HG03196 (cell line): ENCODE measurements around the gene GPR37.

ENCODE experiments used
- ATAC-seq: cut with Tn5 transposase; IDR thresholded peaks from one replicate; pipeline ENCODE4 v1.9.1; 2021; ENCODE audit not compliant: unreplicated experiment

GPR37 gene

DNA sequence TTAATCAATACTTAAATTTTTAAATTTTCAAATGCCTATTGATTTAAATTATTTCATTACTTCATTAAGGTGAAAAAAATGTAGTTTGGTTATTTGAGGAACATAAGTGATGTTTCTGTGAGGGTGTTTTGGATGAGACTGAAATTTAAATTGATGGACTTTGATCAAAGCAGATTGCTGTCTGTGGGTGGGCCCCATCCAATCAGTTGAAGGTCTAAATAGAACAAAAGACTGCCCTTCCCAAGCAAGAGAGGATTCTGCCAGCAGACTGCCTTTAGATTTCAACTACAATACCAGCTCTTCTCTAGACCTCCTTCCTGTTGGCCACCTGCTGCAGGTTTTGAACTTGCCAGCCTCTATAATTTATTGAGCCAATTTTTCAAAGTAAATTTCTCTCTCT is 14.5 kb upstream of the GPR37 start:
- no peak for ATAC-seq

DNA sequence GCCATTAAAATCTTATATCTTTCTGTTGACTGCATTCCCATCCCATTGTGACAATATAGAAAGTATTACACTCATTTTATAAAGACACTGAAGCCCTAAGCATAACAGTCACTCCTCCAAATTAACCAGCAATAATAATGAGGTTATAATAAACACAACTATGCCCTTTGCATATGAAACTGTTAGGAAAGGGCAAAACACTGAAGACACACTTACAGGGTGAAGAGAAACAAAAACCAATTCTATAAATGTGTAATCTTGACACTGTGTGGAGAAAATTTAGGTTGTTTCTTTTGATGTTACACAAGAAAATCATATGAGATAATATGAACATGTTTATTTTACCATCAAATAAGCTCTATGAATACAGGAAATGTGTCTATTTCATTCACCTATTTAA is 14.0 kb upstream of the GPR37 start:
- ATAC-seq: no peak

DNA sequence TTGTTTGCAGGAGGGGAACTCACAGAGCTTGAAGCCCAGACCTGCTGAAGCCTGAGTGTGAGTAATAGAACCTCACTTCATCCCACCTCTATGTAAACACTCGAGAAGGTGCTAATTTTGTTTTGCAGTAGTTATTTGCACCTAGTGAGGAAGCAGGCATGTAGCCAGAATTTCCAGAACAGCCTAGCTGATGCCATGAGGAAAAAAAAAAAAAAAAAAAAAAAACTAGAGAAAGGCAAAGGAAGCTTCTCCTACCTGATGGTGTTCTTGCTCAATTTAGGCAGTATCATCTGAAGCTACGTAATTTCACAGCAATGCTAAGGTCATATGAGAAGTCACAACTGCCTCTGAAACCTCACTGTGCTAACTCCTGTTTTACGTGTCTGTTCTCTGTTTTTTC is 13.6 kb upstream of the GPR37 start:
- no peak for ATAC-seq

DNA sequence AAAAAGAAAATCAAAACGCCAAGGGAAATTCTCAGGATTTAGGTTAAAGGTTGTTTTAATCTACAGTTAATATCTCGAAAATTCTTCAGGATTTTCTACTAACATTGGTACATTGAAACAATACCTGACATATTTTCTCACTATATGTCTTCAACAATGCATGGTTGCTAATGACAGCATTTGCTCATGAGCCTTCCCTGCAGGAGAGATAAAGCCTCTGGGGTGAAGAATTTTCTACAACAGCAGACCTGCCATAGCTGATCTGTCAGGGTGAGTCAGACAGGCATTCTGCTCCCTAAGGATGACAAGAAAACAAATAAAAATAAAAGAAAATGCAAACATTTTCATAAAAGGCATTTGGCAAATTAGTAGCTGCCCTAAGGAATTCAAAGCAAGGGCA is 11.7 kb upstream of the GPR37 start:
- no peak for ATAC-seq

DNA sequence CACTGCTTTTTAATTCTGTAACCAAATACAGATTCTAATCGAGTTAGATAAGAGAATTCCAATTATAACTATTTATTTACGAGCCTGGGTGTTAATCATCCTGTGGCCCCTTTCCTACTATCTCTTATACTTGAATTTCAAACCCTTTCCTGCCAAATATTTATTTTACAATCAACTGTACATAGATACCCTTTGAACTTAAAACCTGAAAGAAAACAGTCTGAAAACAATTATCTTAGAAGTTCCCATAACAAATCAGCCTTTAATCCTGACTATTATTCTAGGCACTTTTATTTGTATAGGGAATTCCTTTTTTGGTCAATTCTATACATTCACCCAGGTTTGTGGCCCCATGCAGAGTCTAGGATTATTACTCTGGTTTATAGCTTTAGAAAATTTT is 10.6 kb upstream of the GPR37 start:
- no peak for ATAC-seq

DNA sequence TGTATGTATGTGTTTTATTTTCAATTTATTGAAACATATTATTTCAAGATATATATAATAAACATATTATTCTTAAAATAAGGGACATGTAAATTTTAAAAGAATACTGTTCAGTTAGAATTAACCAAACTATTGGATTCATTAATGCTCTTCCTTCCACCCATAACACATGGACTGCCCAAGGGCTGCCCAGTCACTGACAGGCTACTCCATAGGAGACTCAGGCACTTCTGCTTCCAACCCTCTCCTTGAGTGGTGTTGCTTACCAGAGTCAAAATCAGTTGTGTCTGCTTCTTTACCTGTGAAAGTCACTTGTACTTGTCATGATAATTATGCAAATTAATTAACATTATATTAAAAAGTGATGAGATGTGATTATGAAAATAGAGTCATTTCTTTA is 9.8 kb upstream of the GPR37 start:
- ATAC-seq: no peak

DNA sequence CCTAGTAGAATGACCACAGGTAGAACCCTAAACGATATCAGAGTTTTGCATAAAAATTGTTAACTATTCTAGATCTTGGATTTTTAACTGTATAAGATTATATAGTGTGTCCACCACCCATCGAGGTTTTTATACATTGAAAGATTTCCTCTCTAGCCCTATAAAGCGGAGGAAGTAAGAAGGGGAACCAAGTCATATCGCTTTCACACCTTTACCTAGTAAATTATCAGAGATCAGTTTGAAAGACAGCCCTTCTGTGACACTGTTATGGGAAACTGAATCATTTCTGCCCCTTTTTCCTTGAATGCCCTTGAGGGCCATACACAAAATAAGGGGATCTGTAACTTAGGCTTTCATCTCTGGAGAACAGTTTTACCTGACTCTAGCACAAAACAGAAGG is 8.3 kb upstream of the GPR37 start:
- ATAC-seq: no peak

DNA sequence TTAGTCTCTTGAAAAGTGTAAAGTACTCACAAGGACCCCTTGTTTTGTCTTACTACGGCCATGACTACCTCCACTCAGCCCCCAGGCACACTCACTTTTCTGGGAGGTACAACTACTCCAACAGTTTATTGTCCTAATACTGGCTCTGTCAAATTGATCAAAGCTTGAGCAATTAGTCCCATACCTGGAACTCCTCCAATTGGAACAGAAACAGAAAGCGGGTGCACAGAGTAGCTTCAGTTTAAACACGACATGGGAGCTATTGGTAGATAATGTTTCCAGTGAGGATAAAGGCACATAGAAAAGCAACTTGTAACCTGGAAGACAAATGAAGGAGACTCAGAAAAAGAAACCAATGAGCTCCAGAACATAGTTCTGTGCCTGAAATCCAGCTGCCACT is 7.7 kb upstream of the GPR37 start:
- no peak for ATAC-seq

DNA sequence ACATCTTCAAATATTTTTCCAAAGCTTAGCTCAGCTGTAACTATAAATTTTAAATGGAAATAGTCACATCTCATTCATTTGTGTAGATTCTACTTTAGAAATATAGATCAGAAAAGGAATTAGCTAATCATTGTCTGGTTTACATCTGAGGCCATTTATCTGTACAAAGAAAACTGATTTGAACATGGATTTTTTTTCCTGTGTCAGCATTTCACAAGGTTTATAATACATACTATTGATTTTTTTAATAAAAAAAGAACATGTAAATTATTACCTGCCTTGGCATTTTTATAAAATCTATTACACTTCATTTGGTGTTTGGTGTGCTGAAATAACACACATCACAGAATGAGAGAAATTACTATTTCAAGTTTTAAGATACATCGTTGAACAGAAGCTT is 3.5 kb upstream of the GPR37 start:
- ATAC-seq: no peak

DNA sequence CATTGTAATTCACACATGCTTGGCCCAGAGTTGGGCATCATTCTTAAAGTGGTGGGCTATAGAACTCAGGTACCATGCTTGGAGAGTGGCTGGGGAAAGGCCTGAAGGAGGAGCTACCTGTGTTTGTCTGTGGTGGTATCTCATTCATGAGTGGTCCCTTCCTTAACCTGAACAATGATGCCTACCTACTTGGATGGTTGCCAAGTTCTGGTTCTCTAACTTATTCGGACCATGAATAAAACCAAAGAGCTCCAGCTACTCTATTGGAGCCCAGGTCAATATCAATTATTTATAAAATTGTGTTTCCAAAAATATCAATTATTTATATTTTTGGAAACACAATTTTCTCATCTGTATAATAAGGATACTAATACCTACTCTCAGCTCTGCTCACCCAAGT is 2.9 kb upstream of the GPR37 start:
- ATAC-seq: no peak

DNA sequence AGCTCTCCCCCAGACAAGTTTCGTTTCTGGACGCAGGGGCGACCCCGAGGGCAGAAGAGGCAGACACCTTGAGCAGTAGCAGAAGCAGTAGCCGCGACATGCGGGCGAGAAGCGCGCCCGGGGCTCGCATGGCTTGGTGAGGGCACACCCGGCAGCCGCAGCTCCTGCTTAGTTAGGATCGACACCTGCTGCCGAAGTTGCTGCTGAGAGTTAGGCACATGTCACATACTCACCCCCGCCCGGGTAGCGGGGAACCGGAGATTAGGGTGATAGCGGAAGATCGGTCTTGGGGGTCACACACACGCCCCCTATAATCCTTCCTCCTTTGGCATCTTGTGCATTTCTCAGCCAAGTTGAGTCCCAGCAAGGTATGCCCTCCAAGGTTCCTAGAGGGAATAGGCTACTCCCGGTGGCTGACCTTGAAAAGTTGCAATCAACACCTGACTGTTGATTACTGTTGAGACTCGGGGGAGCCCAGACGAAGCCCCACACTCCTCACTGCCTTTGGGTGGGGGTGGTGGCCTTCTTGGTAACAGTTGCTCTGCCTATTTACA is 668 bp downstream of the GPR37 start:
- ATAC-seq: no peak

DNA sequence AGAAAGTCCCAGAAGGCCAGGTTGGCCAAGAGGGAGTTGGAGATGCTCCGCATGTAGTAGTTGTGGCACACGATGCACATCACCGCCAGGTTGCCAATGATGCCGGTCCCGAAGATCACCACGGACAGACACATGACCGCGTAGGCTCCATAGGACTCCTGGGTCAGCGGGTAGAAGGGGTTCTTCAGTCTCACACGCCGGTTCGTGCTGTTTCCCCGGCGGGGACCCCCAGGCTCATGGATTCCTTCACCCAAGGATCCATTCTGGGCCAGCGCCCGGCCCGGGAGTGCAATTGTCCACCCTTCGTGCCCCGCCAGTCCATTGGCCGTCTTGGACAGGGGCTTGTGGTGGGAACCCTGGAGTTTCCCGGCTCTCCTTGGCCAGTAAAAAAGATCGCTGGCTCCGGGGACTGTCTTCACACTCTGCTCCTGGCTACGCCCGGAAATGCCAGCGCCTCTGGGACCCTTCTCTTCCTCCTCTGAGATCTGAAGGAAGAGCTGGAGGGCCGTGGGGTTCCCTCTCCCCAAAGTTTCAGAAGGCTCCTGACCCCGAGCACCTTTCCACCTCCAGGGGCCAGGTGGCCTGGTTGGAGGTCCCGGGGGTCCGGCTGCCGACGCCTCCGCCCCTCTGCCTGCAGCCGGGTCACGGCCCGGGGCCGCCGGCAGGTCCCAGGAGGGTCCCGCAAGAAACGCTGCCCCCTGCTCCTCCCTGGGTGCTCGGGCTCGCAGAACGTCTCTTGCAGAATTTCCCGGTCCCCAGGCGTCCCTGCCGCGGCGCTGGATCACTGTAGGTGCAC is 1.3 kb downstream of the GPR37 start:
- no peak for ATAC-seq

DNA sequence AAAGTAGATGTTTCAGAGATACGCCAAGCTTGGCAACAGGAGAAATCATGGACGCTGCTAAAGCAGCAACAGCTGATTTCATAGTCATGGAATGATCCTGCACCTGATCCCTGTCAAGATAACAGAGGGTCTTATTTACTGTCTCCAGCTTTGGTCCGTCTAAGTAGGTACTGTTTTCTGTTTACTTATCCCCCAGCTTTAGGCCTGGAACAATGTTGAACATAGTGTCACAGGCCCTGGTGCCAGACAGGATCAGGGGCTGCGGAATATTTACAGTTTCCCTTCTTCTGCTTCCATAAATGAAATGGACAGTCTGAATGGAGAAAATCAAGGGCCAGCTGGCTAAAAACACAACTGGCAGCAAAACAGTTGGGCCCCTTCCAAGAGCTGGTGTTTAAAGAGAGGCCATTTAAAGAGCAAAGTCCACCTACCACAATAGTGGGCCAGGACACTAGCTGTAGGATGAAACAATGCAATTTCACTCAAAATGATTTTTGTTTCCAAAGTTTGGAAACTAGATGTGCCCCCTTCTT is 2.9 kb downstream of the GPR37 start:
- ATAC-seq: no peak

DNA sequence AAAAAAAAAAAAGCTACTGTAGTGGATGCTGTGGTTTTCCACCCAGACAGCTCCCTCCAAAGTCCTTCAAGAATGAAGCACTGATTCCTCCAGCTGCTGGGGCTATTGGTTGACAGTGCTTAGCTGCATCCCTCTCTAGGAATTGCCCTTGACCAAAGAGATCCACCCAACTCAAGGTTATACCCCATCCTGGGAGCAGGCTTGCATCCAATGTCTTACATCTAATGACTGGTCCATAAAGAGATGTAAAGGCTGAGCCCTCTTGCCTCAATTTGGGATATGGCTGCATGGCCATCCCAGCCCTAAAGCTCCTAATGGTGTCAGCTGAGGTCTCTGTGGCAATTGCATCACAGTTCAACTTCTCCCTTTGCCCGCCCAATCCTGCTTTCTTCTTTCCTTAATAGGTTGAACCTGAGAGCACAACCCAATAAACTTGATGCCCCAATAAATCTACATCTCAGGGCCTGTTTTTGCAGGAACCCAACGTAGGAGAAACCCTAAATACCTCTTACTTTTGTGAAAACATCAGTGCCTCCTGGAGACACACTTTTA is 4.4 kb downstream of the GPR37 start:
- no peak for ATAC-seq

DNA sequence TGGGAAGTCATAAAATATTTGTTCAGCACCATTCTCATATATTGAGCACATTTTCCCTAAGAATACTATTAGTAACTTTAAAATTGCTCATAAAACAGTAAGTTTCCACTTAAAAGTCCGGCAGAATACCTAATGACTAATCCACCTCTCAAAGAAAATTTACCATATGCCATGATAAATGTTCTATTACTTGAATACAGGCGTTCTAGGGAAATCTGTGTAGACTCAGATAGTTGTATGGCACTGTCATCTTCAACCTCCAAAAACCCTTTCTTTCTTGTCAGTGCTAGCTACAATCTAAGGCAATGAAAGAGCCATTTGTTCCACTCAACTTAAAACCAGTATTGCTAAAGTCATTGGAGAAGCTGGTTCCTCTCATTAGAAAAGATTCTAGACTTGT is 7.3 kb downstream of the GPR37 start:
- no peak for ATAC-seq

DNA sequence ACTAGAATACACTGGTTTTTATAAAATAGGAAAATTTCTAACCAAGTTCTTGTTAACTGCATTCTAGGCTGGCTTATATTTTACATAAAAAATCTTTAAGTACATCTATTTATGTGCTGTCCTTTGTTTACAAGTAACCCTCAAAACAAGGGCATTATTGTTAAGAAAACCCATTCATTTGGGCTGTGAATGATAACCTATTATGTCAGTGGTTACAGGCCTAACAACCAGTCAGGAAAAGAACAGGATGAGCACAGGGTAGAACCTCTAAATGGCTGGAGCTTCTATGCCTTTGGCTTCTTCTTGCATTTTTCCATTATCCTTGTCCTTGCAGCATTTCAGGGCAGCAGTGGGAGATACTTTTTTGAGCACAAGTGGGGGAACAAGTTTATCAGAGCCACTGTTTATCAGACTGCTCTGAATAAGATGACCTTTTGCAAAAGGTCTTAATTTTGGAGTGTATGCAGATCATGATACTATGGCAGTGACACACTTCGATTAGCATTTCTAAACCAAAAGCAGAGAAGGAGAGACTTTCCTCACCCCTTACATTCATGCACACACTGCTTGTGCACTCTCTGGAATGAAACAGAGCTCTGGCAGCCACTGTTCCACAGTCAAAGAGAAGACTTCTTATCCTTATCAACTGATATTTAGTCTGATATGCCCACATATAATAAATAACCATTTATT is 10.9 kb downstream of the GPR37 start:
- ATAC-seq: no peak

DNA sequence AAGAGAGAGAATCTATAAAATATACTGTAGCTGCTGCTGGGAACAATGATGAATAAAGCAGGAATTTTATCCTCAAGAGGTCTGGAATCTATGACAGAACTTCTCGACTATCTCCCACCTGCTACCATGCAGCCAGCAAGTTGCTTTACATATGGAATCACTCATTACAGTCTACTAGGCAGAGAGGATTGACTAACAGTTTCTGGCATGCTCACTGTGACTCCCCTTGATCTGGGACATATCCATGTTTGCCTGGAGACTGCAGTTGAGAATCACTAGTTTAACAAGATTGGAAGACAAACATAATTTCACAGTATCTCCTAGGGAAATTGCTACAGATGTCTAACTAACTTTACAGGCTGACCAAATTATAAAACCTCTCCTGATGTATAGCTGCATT is 13.3 kb downstream of the GPR37 start:
- no peak for ATAC-seq

DNA sequence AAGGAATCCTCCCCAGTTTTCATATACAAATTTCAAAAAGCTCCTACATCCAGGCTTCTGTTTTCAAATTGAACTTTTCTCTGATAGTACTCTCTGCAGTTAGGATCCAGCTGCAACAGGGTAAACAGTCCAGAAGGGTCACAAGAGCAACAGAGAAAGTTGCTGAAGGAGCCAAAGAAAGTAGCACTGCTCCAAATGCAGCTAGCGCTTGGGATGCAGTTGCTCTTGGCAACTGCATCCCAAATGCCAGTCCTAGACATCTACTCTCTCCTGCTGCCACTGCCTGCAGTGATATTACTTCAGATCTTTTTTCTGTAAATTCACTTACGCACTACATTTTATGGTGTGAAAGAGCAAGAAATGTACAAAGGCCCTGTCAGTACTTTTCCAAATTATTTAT is 14.6 kb downstream of the GPR37 start:
- no peak for ATAC-seq

DNA sequence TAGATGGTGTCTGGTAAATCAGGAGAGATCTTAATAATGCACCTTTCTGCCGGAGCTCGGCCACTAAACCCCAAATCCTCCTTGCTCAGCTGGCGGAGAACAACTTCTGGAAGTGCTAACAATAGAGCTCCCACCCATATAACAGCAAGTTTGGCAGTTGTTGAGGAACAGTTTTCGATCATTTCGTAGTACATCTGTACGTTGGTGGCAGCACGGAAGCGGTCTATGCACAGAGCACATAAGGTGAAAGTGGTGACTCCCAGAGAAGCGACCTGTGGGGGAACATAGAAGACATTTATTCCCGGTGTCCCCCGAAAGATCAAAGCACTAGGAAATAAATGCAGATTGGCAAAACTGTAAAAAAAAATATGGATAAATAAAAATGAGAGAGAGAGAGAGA is 18.5 kb downstream of the GPR37 start:
- no peak for ATAC-seq

DNA sequence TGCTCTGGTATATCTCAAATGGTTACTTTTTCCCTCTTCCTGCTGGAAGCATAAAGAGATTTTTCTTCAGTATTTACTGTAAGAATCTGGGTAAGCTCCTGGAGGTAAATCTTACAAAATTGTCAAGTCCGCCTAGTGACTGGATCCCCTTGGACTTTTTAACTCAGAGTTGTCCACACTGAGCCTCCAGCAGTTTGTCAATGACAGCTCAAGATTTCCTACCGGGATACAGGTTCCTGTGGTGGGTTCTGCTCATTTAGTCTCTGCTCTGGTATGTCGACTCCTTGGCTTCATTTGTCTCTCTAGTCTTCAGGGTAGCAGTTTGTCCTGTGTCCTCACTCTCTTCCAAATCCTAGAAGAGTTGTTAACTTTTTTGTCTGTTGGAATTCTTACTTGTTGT is 27.0 kb downstream of the GPR37 start:
- ATAC-seq: no peak

DNA sequence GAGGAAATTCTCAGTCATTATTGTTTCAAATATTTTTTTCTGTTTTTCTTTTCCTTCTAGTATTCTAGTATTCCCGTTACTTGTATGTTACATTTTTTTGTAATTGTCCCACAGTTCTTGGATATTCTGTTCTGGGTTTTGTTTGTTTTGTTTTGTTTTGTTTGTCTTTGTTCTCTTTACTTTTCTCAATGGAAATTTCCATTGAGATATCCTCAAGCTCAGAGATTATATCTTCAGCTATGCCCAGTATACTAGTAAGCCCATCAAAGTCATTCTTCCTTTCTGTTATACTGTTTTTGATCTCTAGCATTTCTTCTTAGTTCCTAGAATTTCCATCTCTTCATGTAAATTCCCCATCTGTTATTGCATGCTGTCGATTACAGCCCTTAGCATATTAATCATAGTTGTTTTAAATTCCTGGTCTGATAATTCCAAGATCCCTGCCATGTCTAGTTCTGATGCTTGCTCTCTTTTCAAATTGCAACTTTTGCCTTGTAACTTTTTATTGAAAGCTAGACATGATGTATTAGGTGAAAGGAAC is 27.8 kb downstream of the GPR37 start:
- no peak for ATAC-seq

DNA sequence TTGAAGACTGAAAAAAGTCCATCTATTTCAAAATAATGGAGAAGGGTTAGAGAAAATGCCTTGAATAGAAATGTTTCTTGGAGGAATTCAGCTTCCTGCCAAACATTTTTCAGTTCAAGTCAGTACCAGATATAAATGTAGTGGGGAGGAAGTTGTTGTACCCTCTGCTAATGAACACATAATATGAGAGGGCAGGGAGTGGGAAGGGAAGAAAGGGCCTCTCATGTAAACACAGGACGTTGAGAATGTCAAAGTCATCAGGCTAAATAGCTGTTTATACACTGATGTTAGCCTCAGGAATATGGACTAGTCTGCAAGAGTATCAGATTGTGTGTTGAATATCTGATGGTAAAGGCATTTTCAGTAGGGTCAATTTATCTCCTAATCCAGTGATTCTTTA is 37.0 kb downstream of the GPR37 start:
- no peak for ATAC-seq
